ENCODE data around the gene ZSCAN20.

DNA sequence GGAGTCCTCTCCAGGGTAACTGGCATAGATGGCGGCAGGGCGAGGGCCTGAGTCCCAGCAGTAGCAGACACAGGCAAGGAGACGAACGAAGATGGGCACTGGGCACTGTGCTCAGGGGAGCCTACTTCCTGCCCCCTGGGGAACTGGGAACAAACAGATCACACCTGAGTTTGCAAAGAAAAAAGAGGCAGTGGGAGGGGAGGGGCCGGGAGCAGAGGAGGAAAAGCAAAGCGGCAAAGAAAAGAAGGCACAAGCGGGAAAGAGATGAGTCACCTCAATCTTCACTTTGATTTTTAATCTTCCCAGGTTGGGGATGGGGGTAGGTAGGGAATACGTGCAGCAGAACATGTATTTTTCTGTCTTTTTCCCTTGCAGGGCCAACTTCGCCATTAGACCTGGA, 44.0 kb downstream of the ZSCAN20 start:
- TF ChIP-seq, protein P1, sequence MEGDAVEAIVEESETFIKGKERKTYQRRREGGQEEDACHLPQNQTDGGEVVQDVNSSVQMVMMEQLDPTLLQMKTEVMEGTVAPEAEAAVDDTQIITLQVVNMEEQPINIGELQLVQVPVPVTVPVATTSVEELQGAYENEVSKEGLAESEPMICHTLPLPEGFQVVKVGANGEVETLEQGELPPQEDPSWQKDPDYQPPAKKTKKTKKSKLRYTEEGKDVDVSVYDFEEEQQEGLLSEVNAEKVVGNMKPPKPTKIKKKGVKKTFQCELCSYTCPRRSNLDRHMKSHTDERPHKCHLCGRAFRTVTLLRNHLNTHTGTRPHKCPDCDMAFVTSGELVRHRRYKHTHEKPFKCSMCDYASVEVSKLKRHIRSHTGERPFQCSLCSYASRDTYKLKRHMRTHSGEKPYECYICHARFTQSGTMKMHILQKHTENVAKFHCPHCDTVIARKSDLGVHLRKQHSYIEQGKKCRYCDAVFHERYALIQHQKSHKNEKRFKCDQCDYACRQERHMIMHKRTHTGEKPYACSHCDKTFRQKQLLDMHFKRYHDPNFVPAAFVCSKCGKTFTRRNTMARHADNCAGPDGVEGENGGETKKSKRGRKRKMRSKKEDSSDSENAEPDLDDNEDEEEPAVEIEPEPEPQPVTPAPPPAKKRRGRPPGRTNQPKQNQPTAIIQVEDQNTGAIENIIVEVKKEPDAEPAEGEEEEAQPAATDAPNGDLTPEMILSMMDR (IDR thresholded peaks at IDR 0.05): no peak
- no peak for TF ChIP-seq POLR2A (IDR thresholded peaks at IDR 0.05)
